ENCODE measurements around the gene GSKIP.
A peak's percentile ranks its signal among the peaks of the same experiment; 100 is the strongest.

Gene GSKIP

DNA sequence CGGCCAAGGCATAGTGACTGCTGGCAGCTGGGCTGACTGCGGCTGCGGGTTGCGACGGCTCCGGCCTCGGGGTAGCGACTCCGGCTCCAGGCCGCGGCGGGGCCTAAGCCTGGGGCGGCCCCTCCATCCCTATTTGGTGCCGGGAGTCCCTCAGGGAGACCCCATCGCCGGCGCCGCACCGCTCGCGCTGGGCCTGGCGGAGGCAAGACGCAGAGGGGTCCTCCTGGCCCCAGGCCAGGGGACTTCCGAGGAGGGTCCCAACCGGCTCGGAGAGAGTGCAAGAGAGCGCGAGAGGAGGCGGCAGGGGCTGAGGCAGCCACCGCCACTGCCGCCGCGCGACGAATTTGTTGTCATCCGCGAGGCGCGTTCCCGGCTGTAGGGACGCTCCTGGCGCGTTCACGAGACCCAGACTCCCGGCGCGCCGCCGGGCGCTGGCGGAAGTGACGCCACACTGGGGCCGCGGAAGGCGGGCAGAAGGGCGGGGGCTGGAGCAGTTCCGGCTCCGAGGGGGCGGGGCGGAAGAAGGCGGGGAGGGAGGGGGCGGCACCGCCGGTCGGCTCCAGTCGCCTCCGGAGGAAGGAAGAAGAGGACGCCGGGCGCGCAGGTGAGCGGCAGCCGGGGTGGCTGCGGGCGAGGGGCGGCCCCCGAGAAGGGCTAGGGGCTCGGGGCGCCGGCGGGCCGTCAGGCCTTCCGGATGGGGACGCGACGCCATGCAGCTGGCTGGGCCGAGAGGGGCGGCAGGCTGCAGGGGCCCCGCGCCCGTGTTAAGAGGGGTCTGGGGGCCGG is at the start of gene GSKIP, which contains the start of gene ATG2B (continued):
- TF ChIP-seq ZNF558 (tag by site-specific recombination; IDR thresholded peaks at IDR 0.05) (no peak), KLF10 (tag by site-specific recombination; IDR thresholded peaks at IDR 0.05) (no peak), KLF16 (tag by site-specific recombination; IDR thresholded peaks at IDR 0.05) (no peak; the same call in 1 of the 2 replicates), ZNF596 (tag by site-specific recombination; IDR thresholded peaks at IDR 0.05) (peak; percentile 26; the same call in 1 of the 2 replicates), SP2 (tag by site-specific recombination; IDR thresholded peaks at IDR 0.05) (peak; percentile 86), ZNF785 (tag by site-specific recombination; IDR thresholded peaks at IDR 0.05) (no peak), ZNF530 (tag by site-specific recombination; IDR thresholded peaks at IDR 0.05; ENCODE audit: low read depth) (no peak), ZNF335 (tag by site-specific recombination; conservative IDR thresholded peaks at IDR 0.05) (peak; percentile 99), ZFP41 (tag by site-specific recombination; IDR thresholded peaks at IDR 0.05; ENCODE audit: borderline replicate concordance) (no peak), ZNF292 (tag by site-specific recombination; IDR thresholded peaks at IDR 0.05; ENCODE audit: borderline replicate concordance, low read depth) (no peak), ZNF76 (tag by site-specific recombination; IDR thresholded peaks at IDR 0.05; ENCODE audit: borderline replicate concordance, low read depth) (peak; percentile 60; the same call in 1 of the 2 replicates), ZNF223 (tag by site-specific recombination; IDR thresholded peaks at IDR 0.05) (no peak), KLF9 (tag by site-specific recombination; IDR thresholded peaks at IDR 0.05; ENCODE audit: low read depth) (peak; percentile 73), ZNF600 (tag by site-specific recombination; IDR thresholded peaks at IDR 0.05) (peak; percentile 76), ZNF555 (tag by site-specific recombination; conservative IDR thresholded peaks at IDR 0.05) (no peak), ZNF629 (tag by site-specific recombination; IDR thresholded peaks at IDR 0.05) (peak; percentile 75), ZNF610 (tag by site-specific recombination; IDR thresholded peaks at IDR 0.05; ENCODE audit: borderline replicate concordance) (peak; percentile 67), SCRT1 (tag by site-specific recombination; IDR thresholded peaks at IDR 0.05; ENCODE audit: borderline replicate concordance) (no peak), ZNF626 (tag by site-specific recombination; IDR thresholded peaks at IDR 0.05) (no peak), ZBTB7A (tag by site-specific recombination; IDR thresholded peaks at IDR 0.05; ENCODE audit: low read depth) (peak; percentile 82; the same call in 1 of the 2 replicates), WT1 (tag by site-specific recombination; IDR thresholded peaks at IDR 0.05) (peak; percentile 31), ZNF24 (tag by site-specific recombination; IDR thresholded peaks at IDR 0.05) (no peak), SALL2 (tag by site-specific recombination; IDR thresholded peaks at IDR 0.05; ENCODE audit: borderline replicate concordance) (no peak), REPIN1 (tag by site-specific recombination; IDR thresholded peaks at IDR 0.05; ENCODE audit: low read depth) (0 out of 2 replicates have a peak, but pooled peaks have one; percentile 51), ZNF23 (tag by site-specific recombination; IDR thresholded peaks at IDR 0.05; ENCODE audit: borderline replicate concordance) (no peak), ZNF121 (tag by site-specific recombination; IDR thresholded peaks at IDR 0.05) (peak; percentile 41; the same call in 1 of the 2 replicates), ZNF768 (tag by site-specific recombination; IDR thresholded peaks at IDR 0.05) (no peak), ZBTB48 (tag by site-specific recombination; IDR thresholded peaks at IDR 0.05) (peak; percentile 88)
- TF ChIP-seq, protein P1, sequence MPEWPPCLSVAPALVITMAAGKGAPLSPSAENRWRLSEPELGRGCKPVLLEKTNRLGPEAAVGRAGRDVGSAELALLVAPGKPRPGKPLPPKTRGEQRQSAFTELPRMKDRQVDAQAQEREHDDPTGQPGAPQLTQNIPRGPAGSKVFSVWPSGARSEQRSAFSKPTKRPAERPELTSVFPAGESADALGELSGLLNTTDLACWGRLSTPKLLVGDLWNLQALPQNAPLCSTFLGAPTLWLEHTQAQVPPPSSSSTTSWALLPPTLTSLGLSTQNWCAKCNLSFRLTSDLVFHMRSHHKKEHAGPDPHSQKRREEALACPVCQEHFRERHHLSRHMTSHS (tag by site-specific recombination; IDR thresholded peaks at IDR 0.05) = no peak
- TF ChIP-seq, protein P2, sequence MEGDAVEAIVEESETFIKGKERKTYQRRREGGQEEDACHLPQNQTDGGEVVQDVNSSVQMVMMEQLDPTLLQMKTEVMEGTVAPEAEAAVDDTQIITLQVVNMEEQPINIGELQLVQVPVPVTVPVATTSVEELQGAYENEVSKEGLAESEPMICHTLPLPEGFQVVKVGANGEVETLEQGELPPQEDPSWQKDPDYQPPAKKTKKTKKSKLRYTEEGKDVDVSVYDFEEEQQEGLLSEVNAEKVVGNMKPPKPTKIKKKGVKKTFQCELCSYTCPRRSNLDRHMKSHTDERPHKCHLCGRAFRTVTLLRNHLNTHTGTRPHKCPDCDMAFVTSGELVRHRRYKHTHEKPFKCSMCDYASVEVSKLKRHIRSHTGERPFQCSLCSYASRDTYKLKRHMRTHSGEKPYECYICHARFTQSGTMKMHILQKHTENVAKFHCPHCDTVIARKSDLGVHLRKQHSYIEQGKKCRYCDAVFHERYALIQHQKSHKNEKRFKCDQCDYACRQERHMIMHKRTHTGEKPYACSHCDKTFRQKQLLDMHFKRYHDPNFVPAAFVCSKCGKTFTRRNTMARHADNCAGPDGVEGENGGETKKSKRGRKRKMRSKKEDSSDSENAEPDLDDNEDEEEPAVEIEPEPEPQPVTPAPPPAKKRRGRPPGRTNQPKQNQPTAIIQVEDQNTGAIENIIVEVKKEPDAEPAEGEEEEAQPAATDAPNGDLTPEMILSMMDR (tag by site-specific recombination; IDR thresholded peaks at IDR 0.05) = peak; percentile 35; the same call in 1 of the 2 replicates
- TF ChIP-seq, protein P3, sequence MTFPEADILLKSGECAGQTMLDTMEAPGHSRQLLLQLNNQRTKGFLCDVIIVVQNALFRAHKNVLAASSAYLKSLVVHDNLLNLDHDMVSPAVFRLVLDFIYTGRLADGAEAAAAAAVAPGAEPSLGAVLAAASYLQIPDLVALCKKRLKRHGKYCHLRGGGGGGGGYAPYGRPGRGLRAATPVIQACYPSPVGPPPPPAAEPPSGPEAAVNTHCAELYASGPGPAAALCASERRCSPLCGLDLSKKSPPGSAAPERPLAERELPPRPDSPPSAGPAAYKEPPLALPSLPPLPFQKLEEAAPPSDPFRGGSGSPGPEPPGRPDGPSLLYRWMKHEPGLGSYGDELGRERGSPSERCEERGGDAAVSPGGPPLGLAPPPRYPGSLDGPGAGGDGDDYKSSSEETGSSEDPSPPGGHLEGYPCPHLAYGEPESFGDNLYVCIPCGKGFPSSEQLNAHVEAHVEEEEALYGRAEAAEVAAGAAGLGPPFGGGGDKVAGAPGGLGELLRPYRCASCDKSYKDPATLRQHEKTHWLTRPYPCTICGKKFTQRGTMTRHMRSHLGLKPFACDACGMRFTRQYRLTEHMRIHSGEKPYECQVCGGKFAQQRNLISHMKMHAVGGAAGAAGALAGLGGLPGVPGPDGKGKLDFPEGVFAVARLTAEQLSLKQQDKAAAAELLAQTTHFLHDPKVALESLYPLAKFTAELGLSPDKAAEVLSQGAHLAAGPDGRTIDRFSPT (tag by site-specific recombination; IDR thresholded peaks at IDR 0.05) = no peak
- TF ChIP-seq, protein P4, sequence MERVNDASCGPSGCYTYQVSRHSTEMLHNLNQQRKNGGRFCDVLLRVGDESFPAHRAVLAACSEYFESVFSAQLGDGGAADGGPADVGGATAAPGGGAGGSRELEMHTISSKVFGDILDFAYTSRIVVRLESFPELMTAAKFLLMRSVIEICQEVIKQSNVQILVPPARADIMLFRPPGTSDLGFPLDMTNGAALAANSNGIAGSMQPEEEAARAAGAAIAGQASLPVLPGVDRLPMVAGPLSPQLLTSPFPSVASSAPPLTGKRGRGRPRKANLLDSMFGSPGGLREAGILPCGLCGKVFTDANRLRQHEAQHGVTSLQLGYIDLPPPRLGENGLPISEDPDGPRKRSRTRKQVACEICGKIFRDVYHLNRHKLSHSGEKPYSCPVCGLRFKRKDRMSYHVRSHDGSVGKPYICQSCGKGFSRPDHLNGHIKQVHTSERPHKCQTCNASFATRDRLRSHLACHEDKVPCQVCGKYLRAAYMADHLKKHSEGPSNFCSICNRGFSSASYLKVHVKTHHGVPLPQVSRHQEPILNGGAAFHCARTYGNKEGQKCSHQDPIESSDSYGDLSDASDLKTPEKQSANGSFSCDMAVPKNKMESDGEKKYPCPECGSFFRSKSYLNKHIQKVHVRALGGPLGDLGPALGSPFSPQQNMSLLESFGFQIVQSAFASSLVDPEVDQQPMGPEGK (tag by site-specific recombination; IDR thresholded peaks at IDR 0.05) = peak; percentile 77
- TF ChIP-seq, protein P5, sequence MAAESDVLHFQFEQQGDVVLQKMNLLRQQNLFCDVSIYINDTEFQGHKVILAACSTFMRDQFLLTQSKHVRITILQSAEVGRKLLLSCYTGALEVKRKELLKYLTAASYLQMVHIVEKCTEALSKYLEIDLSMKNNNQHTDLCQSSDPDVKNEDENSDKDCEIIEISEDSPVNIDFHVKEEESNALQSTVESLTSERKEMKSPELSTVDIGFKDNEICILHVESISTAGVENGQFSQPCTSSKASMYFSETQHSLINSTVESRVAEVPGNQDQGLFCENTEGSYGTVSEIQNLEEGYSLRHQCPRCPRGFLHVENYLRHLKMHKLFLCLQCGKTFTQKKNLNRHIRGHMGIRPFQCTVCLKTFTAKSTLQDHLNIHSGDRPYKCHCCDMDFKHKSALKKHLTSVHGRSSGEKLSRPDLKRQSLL (tag by site-specific recombination; IDR thresholded peaks at IDR 0.05) = no peak
